ENCODE data around the gene NME3. TPM values are rescaled to one million over a fixed set of nuclear protein-coding genes. Genes with fewer than 3 reads are reported as not detected.

The NME3 gene
- total RNA-seq, 1 donor from 2014 or later, result 49.5 TPM

GRCh38 chr16:1775846-1776671 lies 4.7 kb upstream of the NME3 start:
- intact Hi-C loops (cut with micrococcal nuclease), result no loop called here
- Mint-ChIP-seq H3K27me3 (ENCODE audit: insufficient read depth) (no peaks in the 10 kb centered on the region), H3K36me3 (ENCODE audit: low read depth) (peaks cover 9% of the 10 kb centered on the region), H3K27ac (no peak overlapping the region), H3K4me1 (ENCODE audit: low read depth) (peaks cover 8% of the 10 kb centered on the region), H3K4me3 (no peak overlapping the region), H3K9me3 (no peaks in the 10 kb centered on the region)
- no peak for DNase-seq (ENCODE audit: low spot score)

GRCh38 chr16:1775006-1775845 lies 3.9 kb upstream of the NME3 start:
- intact Hi-C loops (cut with micrococcal nuclease), result no loop called here
- Mint-ChIP-seq H3K4me3 (peak overlapping the region; percentile 60), H3K27ac (no peak overlapping the region), H3K4me1 (ENCODE audit: low read depth) (peaks cover 8% of the 10 kb centered on the region), H3K36me3 (ENCODE audit: low read depth) (peaks cover 10% of the 10 kb centered on the region), H3K9me3 (no peaks in the 10 kb centered on the region), H3K27me3 (ENCODE audit: insufficient read depth) (no peaks in the 10 kb centered on the region)
- no peak for DNase-seq (ENCODE audit: low spot score)

GRCh38 chr16:1774448-1774780 lies 3.1 kb upstream of the NME3 start:
- intact Hi-C loops (cut with micrococcal nuclease), result loop anchor here (5.0 kb wide), 1 partner anchor 67 kb away; the partner anchor contains the start of gene MAPK8IP3
- Mint-ChIP-seq H3K4me1 (ENCODE audit: low read depth) (peaks cover 8% of the 10 kb centered on the region), H3K27me3 (ENCODE audit: insufficient read depth) (no peaks in the 10 kb centered on the region), H3K27ac (no peak overlapping the region), H3K36me3 (ENCODE audit: low read depth) (peaks cover 12% of the 10 kb centered on the region), H3K4me3 (peak overlapping the region; percentile 100), H3K9me3 (no peaks in the 10 kb centered on the region)
- DNase-seq (ENCODE audit: low spot score), result no peak

GRCh38 chr16:1773703-1774447 lies 2.5 kb upstream of the NME3 start:
- Mint-ChIP-seq H3K36me3 (ENCODE audit: low read depth) (peaks cover 12% of the 10 kb centered on the region), H3K27me3 (ENCODE audit: insufficient read depth) (no peaks in the 10 kb centered on the region), H3K4me1 (ENCODE audit: low read depth) (peaks cover 8% of the 10 kb centered on the region), H3K4me3 (peak overlapping the region; percentile 100), H3K9me3 (no peaks in the 10 kb centered on the region), H3K27ac (peak overlapping the region; percentile 52)
- DNase-seq (ENCODE audit: low spot score), result peak; percentile 24
- intact Hi-C loops (cut with micrococcal nuclease), result loop anchor here (1.0 to 5.0 kb wide), 6 partner anchors 8 to 169 kb away; partner anchors contain the start of genes CRAMP1, HAGH, IFT140 and JPT2

- DNase-seq (ENCODE audit: low spot score), result peak; percentile 82
- H3K4me1 Mint-ChIP-seq (ENCODE audit: low read depth), result peaks cover 8% of the 10 kb centered on the region
Observed at GRCh38 chr16:1772908-1773702, 1.8 kb upstream of the NME3 start, which contains the start of gene MRPS34. MRPS34 (minus strand) TSS chr16:1773134; CDS start chr16:1773119, 15 bp downstream.

GRCh38 chr16:1772362-1772907 lies 1.1 kb upstream of the NME3 start, which contains the start of gene EME2:
EME2 (plus strand) TSS chr16:1772810; CDS start chr16:1773228, 418 bp downstream.
- H3K4me3 Mint-ChIP-seq, result peak within 1 kb of the TSS; percentile 100
- peak; percentile 46 for DNase-seq (ENCODE audit: low spot score)
- no peaks in the 10 kb centered on the region for H3K27me3 Mint-ChIP-seq (ENCODE audit: insufficient read depth)
- peaks cover 8% of the 10 kb centered on the region for H3K4me1 Mint-ChIP-seq (ENCODE audit: low read depth)
- no peaks in the 10 kb centered on the region for H3K9me3 Mint-ChIP-seq
- H3K27ac Mint-ChIP-seq, result peak within 1 kb of the TSS; percentile 98
- peaks cover 16% of the 10 kb centered on the region for H3K36me3 Mint-ChIP-seq (ENCODE audit: low read depth)
- intact Hi-C loops (cut with micrococcal nuclease), result loop anchor here (2.0 to 5.0 kb wide), 3 partner anchors 65 to 170 kb away; partner anchors contain the start of genes CRAMP1, IFT140, MAPK8IP3 and MSRB1

More at GRCh38 chr16:1772908-1773702, 1.8 kb upstream of the NME3 start, which contains the start of gene MRPS34:
- Mint-ChIP-seq H3K36me3 (ENCODE audit: low read depth) (peaks cover 13% of the 10 kb centered on the region), H3K27ac (peak within 1 kb of the TSS; percentile 98), H3K9me3 (no peaks in the 10 kb centered on the region), H3K4me3 (peak within 1 kb of the TSS; percentile 100), H3K27me3 (ENCODE audit: insufficient read depth) (no peaks in the 10 kb centered on the region)
- intact Hi-C loops (cut with micrococcal nuclease), result loop anchor here (1.0 to 5.0 kb wide), 6 partner anchors 9 to 170 kb away; partner anchors contain the start of genes CRAMP1, HAGH, IFT140 and JPT2

GRCh38 chr16:1771864-1772361 lies 570 bp upstream of the NME3 start:
- no peak for DNase-seq (ENCODE audit: low spot score)
- Mint-ChIP-seq H3K9me3 (no peaks in the 10 kb centered on the region), H3K4me1 (ENCODE audit: low read depth) (peaks cover 8% of the 10 kb centered on the region), H3K27ac (peak overlapping the region; percentile 98), H3K36me3 (ENCODE audit: low read depth) (peaks cover 18% of the 10 kb centered on the region), H3K4me3 (peak overlapping the region; percentile 100), H3K27me3 (ENCODE audit: insufficient read depth) (no peaks in the 10 kb centered on the region)
- intact Hi-C loops (cut with micrococcal nuclease), result loop anchor here (2.0 to 5.0 kb wide), 3 partner anchors 65 to 171 kb away; partner anchors contain the start of genes CRAMP1, IFT140, MAPK8IP3 and MSRB1

GRCh38 chr16:1770328-1771187 lies 785 bp downstream of the NME3 start:
- peak overlapping the region; percentile 63 for H3K27ac Mint-ChIP-seq
- H3K4me3 Mint-ChIP-seq, result peak overlapping the region; percentile 100
- DNase-seq (ENCODE audit: low spot score), result peak; percentile 37
- intact Hi-C loops (cut with micrococcal nuclease), result loop anchor here (5.0 kb wide), 1 partner anchor 63 kb away; the partner anchor contains the start of gene MAPK8IP3
- H3K27me3 Mint-ChIP-seq (ENCODE audit: insufficient read depth), result no peaks in the 10 kb centered on the region
- H3K9me3 Mint-ChIP-seq, result no peaks in the 10 kb centered on the region
- H3K36me3 Mint-ChIP-seq (ENCODE audit: low read depth), result peaks cover 19% of the 10 kb centered on the region
- peaks cover 8% of the 10 kb centered on the region for H3K4me1 Mint-ChIP-seq (ENCODE audit: low read depth)

- peaks cover 8% of the 10 kb centered on the region for H3K4me1 Mint-ChIP-seq (ENCODE audit: low read depth)
Observed at GRCh38 chr16:1769402-1770300, 1.7 kb downstream of the NME3 start.

More at GRCh38 chr16:1769402-1770300, 1.7 kb downstream of the NME3 start:
- peaks cover 19% of the 10 kb centered on the region for H3K36me3 Mint-ChIP-seq (ENCODE audit: low read depth)
- H3K9me3 Mint-ChIP-seq, result no peaks in the 10 kb centered on the region
- no peak overlapping the region for H3K27ac Mint-ChIP-seq
- intact Hi-C loops (cut with micrococcal nuclease), result loop anchor here (5.0 kb wide), 1 partner anchor 62 kb away; the partner anchor contains the start of gene MAPK8IP3
- H3K4me3 Mint-ChIP-seq, result peak overlapping the region; percentile 100
- DNase-seq (ENCODE audit: low spot score), result no peak
- no peaks in the 10 kb centered on the region for H3K27me3 Mint-ChIP-seq (ENCODE audit: insufficient read depth)
